ENCODE data around the gene STRAP.

STRAP gene, protein sequence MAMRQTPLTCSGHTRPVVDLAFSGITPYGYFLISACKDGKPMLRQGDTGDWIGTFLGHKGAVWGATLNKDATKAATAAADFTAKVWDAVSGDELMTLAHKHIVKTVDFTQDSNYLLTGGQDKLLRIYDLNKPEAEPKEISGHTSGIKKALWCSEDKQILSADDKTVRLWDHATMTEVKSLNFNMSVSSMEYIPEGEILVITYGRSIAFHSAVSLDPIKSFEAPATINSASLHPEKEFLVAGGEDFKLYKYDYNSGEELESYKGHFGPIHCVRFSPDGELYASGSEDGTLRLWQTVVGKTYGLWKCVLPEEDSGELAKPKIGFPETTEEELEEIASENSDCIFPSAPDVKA

GRCh38 chr12:15882118-15882971 lies at the start of gene STRAP:
Gene STRAP (plus strand): TSS chr12:15882387. CDS start chr12:15882708, 321 bp downstream.
- DNase-seq: peak; percentile 95

- no peak for DNase-seq
Measured at GRCh38 chr12:15834575-15834974, 47.6 kb upstream of the STRAP start.

DNA sequence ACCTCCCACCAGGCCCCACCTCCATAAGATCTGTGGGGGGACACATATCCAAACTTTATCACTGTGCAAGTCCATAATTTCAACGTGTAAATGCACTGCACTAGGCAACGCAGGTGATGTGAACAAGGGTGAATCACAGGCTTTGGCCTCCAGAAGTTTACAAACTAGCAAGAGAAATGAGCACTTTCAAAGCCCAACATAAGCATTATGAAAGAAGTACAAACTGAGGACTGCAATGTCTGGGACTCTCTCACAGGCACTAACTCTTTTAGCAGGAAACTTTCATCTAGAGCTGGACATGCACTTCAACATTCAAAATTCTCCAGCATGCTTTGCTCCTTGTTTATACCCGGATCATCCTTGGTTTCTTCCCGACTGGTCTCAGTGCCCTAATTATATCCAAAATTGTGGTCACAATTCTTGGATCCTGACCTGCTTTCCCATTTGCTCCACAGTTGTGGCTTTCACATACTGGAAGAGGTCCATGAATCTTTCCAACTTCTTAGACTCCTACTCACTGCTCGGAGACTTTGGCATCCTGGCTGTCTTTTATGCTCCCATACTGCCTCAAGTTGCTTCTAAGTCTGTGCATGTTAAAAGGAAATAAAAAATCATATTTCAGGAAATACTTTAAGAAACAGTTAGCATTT lies 44.9 kb upstream of the STRAP start:
- no peak for DNase-seq

DNA sequence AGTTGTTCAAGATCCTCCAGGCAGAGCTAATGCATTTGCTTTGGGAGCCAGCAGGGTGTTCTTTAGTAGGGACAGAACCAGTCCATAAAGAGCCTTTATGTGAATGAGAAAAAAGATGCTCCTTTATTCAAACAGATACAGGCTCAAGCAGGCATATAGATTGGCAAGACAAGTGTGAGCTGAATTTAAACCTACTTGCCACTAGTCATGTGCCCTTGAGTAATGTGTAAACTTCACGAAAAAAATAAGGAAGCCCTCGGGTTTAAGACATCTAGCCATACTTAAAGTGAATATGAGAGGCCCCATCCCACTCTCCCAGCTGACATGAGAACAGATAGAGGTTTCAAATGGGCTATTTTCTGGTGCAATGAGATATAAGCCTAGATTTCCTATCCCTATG lies 43.1 kb upstream of the STRAP start:
- DNase-seq: no peak

DNA sequence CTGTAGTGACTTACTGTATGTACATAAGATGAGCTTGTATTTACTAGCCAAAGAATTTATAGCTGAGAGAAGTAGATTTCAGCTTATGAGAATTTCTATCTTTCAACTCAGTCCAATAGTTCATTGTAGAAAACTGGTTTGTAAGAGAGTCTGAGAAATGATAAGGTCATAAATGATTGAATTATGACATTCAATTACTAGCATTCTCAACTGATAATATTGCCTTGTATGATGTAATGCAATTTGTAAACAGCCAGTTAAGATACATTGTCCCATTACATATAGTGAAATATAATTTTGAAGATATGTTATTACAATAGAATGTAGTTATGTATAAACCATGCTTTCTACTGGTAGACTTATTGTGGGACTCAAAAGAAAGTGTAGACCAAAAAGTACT lies 42.5 kb upstream of the STRAP start:
- DNase-seq: no peak

- DNase-seq: no peak
Measured at GRCh38 chr12:15842108-15842507, 40.1 kb upstream of the STRAP start.

DNA sequence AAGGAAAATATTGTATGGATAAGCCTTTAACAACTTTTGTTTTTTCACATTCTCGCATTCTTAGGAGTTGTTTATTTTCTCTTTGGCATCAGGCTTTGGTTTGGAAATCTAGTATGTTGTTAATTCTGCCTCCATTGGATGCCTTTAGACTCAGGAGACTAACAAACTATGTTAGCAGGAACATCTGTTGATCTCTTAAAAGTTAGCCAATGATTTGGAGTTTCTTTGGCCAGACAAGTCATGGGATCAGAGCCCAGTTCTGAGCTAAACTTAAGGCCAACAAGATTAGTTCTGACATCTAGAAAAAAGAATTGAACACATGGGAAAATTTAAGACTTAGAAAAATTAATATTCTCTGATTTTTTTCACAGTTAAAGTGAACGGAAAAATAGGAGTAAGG lies 35.3 kb upstream of the STRAP start:
- no peak for DNase-seq

DNA sequence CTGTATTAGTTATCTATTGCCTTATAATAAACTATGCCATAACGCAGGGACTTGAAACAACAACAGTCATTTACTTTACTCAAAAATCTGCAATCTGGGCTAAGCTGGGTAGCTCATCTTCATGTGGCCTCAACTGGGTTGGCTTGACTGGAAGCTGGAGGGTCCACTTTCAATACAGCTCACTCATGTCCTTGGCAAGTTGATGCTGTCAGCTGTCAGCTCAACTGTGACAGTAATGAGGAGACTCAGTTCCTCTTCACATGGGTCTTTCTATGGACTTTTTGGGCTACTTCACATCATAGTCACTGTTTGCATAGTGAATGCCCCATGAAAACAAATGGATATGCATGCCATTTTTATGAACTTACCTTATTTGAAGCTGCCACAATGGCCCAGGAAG lies 33.6 kb upstream of the STRAP start:
- no peak for DNase-seq

GRCh38 chr12:15851045-15851620 lies 31.1 kb upstream of the STRAP start:
- DNase-seq: no peak

- no peak for DNase-seq
Measured at GRCh38 chr12:15851919-15852318, 30.3 kb upstream of the STRAP start.

DNA sequence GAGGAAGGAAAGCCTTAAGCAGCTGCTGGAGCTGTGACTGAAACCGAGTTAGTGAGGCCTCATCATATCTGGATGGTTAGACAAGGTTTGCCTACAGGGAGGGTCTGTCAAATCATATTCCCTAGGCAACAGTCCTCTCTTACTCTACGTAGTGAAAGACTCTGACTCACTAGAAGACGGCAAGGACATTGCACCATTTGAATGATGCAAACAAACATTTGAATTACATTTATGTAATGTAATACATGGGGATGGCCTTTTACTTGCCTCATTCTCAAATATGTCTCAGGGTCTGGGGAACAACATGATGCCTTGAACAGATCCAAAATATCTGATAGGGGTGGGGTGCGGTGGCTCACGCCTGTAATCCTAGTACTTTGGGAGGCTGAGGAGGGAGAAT lies 29.8 kb upstream of the STRAP start:
- no peak for DNase-seq

DNA sequence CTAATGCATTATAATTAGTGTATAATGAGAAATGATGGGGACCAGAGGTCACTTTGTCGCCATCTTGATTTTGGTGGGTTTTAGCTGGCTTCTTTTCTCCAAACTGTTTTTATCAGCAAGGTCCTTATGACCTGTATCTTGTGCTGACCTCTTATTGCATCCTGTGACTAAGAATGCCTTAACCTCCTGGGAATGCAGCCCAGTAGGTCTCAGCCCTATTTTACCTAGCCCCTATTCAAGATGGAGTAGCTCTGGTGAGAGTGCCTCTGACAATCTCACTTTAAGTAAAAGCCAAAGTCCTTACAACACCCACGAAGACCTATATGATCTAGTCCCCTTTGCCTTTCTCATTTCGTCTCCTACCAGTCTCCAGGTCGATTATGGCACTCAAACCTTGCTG lies 28.3 kb upstream of the STRAP start:
- DNase-seq: no peak

DNA sequence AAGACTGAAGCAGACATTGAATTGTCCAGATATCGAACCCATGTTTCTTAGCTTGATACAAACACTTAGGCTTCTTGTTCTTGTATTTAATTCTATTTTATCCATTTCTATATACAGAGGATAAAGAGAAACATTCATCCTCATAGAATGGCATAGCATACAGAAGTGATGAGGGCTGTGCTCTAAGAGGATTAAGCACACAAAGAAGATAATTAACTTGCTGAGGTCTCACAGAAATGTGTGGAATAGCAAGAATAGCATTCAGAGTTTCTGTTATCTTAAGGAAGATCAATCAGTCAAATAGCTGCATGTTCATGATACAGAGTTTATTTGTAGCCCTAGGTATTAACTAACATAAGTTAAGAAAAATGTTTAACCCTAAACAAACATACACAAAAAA lies 27.3 kb upstream of the STRAP start:
- DNase-seq: no peak

DNA sequence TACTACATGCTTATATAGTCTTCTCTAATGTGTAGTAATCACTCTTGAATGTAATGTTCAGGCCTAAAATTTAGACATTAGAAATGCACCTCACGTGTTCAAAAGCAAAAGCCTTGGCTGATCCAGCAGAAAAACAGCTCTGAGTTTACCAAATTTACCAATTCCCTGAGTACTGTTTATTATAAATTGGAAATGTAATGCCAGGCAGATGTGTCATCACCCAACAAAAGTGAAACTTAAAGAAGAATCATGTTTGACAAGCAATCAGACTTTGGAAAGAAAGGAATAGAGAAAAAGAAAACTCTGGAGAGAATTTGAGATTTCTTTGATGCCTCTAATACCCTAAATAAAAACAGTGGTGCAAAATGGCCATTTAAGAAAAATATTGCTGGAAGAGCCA lies 26.5 kb upstream of the STRAP start:
- DNase-seq: no peak

GRCh38 chr12:15856097-15856982 lies 25.8 kb upstream of the STRAP start:
- DNase-seq: no peak

- DNase-seq: no peak
Measured at GRCh38 chr12:15858353-15858752, 23.8 kb upstream of the STRAP start.

DNA sequence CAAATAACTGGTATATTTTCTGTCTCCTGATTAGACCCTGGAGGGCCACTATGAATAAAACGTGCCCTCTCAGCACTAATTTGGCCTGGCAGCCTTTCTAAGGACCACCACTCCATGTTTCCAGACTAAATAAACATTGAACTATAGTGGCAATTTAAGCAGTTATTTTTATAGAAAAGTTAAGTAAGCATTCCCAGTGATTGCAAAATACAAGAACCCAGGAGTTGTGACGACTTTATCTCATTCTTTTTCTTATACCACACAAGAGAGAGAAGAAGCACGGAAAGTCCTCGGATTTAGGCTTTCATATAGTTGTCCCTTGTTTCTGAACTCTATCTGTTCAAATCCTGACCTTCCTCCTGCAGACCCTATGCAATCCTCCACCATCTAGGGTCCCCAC lies 23.1 kb upstream of the STRAP start:
- no peak for DNase-seq

- no peak for DNase-seq
Measured at GRCh38 chr12:15861404-15861803, 20.8 kb upstream of the STRAP start.

GRCh38 chr12:15862840-15863239 lies 19.3 kb upstream of the STRAP start:
- no peak for DNase-seq

DNA sequence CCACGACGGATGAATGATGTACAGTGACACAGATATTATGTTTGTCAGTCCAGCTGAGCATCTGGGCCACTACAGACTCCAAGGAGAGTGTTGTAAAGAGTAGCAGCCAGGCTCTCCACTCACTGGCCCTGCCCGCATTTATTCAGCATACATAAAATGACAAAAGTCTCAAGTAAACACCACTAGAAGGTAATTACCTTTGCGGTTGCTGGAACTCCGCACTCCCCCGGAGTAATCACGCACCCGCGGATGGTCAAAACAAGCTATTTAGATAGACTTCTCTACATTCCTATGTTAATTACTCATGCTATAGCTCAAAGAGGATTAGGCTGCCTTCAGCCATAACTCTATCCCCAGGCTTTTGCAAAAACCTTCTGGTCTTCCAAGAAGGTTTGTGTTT lies 18.8 kb upstream of the STRAP start:
- no peak for DNase-seq

- DNase-seq: no peak
Measured at GRCh38 chr12:15863984-15864383, 18.2 kb upstream of the STRAP start.

- DNase-seq: no peak
Measured at GRCh38 chr12:15868186-15868585, 14.0 kb upstream of the STRAP start.

Data from stimulated activated CD4-positive, alpha-beta T cell treated with anti-CD3 and anti-CD28 coated beads, Interleukin-1b, Interleukin-23, amount 100 ng/mL, for 48 hours (primary cell).